OCI-LY7 (cell line): ENCODE measurements around the gene SMARCAL1. TPM values are rescaled to one million over a fixed set of nuclear protein-coding genes. Genes with fewer than 3 reads are reported as not detected.

Experiments
- BruUV-seq: library from RNA; stranded (reverse); fragments of 400-500 nt; replicated peaks from 2 replicates; lab custom pipeline; 2021; lab: Mats Ljungman, UMichigan
- CTCF ChIA-PET: fragments of 300-600 bp; sonication (Branson Sonifier 250); formaldehyde crosslinking; loops from one replicate; lab custom pipeline; 2022; ENCODE audit warnings: antibody characterized with exemption; ENCODE audit not compliant: unreplicated experiment; lab: Charles Lee
- POLR2A ChIA-PET: fragments of 300-600 bp; sonication (Branson Sonifier 250); formaldehyde crosslinking; loops from one replicate; lab custom pipeline; 2022; ENCODE audit warnings: antibody characterized with exemption; lab: Charles Lee
- DNase-seq: peaks from one replicate; pipeline ENCODE4 v3.0.0-alpha.2; 2015; ENCODE audit warnings: low spot score
- H2AFZ ChIP-seq: fragments of 200-600 bp; sonication (generic), shearing (Covaris generic); 2 replicates; pipeline ENCODE4 v1.6.1; 2014; ENCODE audit warnings: mild to moderate bottlenecking, antibody characterized with exemption, low read length, moderate library complexity
- H3K27ac ChIP-seq: fragments of 200-600 bp; sonication (generic); 2 replicates; pipeline ENCODE4 v1.5.1; 2014; ENCODE audit warnings: mixed run types, low read depth, mild to moderate bottlenecking, moderate library complexity, low read length, inconsistent platforms; ENCODE audit not compliant: poor library complexity, severe bottlenecking
- H3K36me3 ChIP-seq: fragments of 200-600 bp; sonication (generic); 2 replicates; pipeline ENCODE4 v1.6.1; 2014; ENCODE audit warnings: mild to moderate bottlenecking, antibody characterized with exemption, low read length, moderate library complexity, mixed read lengths; ENCODE audit not compliant: insufficient read depth
- H3K4me1 ChIP-seq: fragments of 200-600 bp; sonication (generic); 2 replicates; pipeline ENCODE4 v1.5.1; 2014; ENCODE audit warnings: mild to moderate bottlenecking, low read length; ENCODE audit not compliant: insufficient read depth, poor library complexity, severe bottlenecking
- H3K4me2 ChIP-seq: fragments of 200-600 bp; sonication (generic); 2 replicates; pipeline ENCODE4 v1.6.1; 2014; ENCODE audit warnings: mild to moderate bottlenecking, low read length
- H3K4me3 ChIP-seq: fragments of 200-600 bp; sonication (generic); 2 replicates; pipeline ENCODE4 v1.5.1; 2014; ENCODE audit warnings: mild to moderate bottlenecking, low read depth, low read length; ENCODE audit not compliant: poor library complexity, severe bottlenecking
- H3K79me2 ChIP-seq: fragments of 200-600 bp; sonication (generic); 2 replicates; pipeline ENCODE4 v1.6.1; 2016; ENCODE audit warnings: low read depth, mild to moderate bottlenecking, low read length, moderate library complexity, mixed read lengths; ENCODE audit not compliant: insufficient read depth
- H3K9me2 ChIP-seq: fragments of 200-600 bp; sonication (generic); 2 replicates; pipeline ENCODE4 v1.6.1; 2016; ENCODE audit warnings: mild to moderate bottlenecking, low read length, mixed read lengths; ENCODE audit not compliant: insufficient read depth
- H3K9me3 ChIP-seq: fragments of 200-600 bp; sonication (generic); 2 replicates; pipeline ENCODE4 v1.6.1; 2014; ENCODE audit warnings: mild to moderate bottlenecking, mixed run types, low read length, mixed read lengths
- H4K20me1 ChIP-seq: fragments of 200-600 bp; sonication (generic); 2 replicates; pipeline ENCODE4 v1.6.1; 2014; ENCODE audit warnings: mild to moderate bottlenecking, antibody characterized with exemption, low read length, moderate library complexity, mixed read lengths; ENCODE audit not compliant: insufficient read depth
- CTCF ChIP-seq: fragments of 200-600 bp; sonication (generic); conservative IDR thresholded peaks from 2 replicates; pipeline ENCODE4 v1.5.1; 2014; ENCODE audit warnings: mild to moderate bottlenecking, antibody characterized with exemption, low read length, moderate library complexity, mixed read lengths
- EZH2phosphoT487 ChIP-seq: fragments of 200-600 bp; sonication (generic); IDR thresholded peaks from 2 replicates; pipeline ENCODE4 v1.6.1; 2018; ENCODE audit warnings: low read depth, borderline replicate concordance, mild to moderate bottlenecking, mixed run types, antibody characterized with exemption, low read length, moderate library complexity, mixed read lengths
- intact Hi-C: fragments of 100-400 bp; cut with micrococcal nuclease; formaldehyde crosslinking; loops from one replicate; pipeline ENCODE4 v1.10.0; 2022; ENCODE audit not compliant: unreplicated experiment
- total RNA-seq, 2 experiments: library from RNA; depleted of rRNA in 1 of 2; stranded (reverse); fragments of >200 nt in 1 of 2; shearing (Covaris generic) in 1 of 2; gene quantifications; 2 replicates each; pipeline ENCODE4 v1.2.3, GENCODE V29; 2014 to 2022

The SMARCAL1 gene
- total RNA-seq, 2 experiments from 2014 or later: 12.2 to 26.1 TPM

GRCh38 chr2:216413882-216414281 lies 1.6 kb downstream of the SMARCAL1 start:
- H3K4me3 ChIP-seq: no peak overlapping the region

GRCh38 chr2:216414772-216415319 lies 2.6 kb downstream of the SMARCAL1 start:
- ChIA-PET CTCF (no interaction called here), POLR2A (interaction anchor here (0.7 to 1.4 kb wide), 4 partner anchors 10 to 65 kb away, joined by 3 to 5 read pairs (median 4); no protein-coding TSS in a partner anchor)
- no peak for TF ChIP-seq EZH2phosphoT487
- TF ChIP-seq CTCF: no peak
- Histone ChIP-seq H3K4me2 (no peak overlapping the region), H3K79me2 (no peaks in the 10 kb centered on the region; the same call in 1 of the 2 replicates), H4K20me1 (no peaks in the 10 kb centered on the region), H3K36me3 (peaks cover 11% of the 10 kb centered on the region), H2AFZ (no peak overlapping the region), H3K4me1 (peaks cover 26% of the 10 kb centered on the region), H3K9me2 (no peaks in the 10 kb centered on the region), H3K4me3 (no peak overlapping the region), H3K9me3 (no peaks in the 10 kb centered on the region), H3K27ac (no peak overlapping the region)
- no peak for DNase-seq
- BruUV-seq: no TSS peak
- intact Hi-C loops: no loop called here

More at GRCh38 chr2:216413882-216414281, 1.6 kb downstream of the SMARCAL1 start:
- peaks cover 26% of the 10 kb centered on the region for H3K4me1 ChIP-seq
- no peak overlapping the region for H3K4me2 ChIP-seq
- H3K9me3 ChIP-seq: no peaks in the 10 kb centered on the region
- H2AFZ ChIP-seq: no peak overlapping the region
- peaks cover 6% of the 10 kb centered on the region for H3K36me3 ChIP-seq
- no peak for DNase-seq
- no peaks in the 10 kb centered on the region for H4K20me1 ChIP-seq
- H3K27ac ChIP-seq: no peak overlapping the region
- POLR2A ChIA-PET: interaction anchor here (1.1 to 1.4 kb wide), 3 partner anchors 9 to 12 kb away, joined by 4 to 5 read pairs (median 4); no protein-coding TSS in a partner anchor
- intact Hi-C loops: loop anchor here (2.0 kb wide), 1 partner anchor 85 kb away; the partner anchor contains the start of gene RPL37A
- no peak for TF ChIP-seq CTCF
- TF ChIP-seq EZH2phosphoT487: no peak
- BruUV-seq: no TSS peak
- H3K9me2 ChIP-seq: no peaks in the 10 kb centered on the region
- no peaks in the 10 kb centered on the region; the same call in 1 of the 2 replicates for H3K79me2 ChIP-seq
- CTCF ChIA-PET: no interaction called here

GRCh38 chr2:216415541-216415940 lies 3.3 kb downstream of the SMARCAL1 start:
- Histone ChIP-seq H3K9me2 (no peaks in the 10 kb centered on the region), H3K79me2 (no peaks in the 10 kb centered on the region; the same call in 1 of the 2 replicates), H3K4me3 (no peak overlapping the region), H3K27ac (no peak overlapping the region), H3K9me3 (no peaks in the 10 kb centered on the region), H4K20me1 (no peaks in the 10 kb centered on the region), H3K36me3 (peaks cover 16% of the 10 kb centered on the region), H2AFZ (no peak overlapping the region), H3K4me1 (peaks cover 21% of the 10 kb centered on the region), H3K4me2 (no peak overlapping the region)
- POLR2A ChIA-PET: interaction anchor here (0.7 to 1.4 kb wide), 3 partner anchors 11 to 195 kb away, joined by 3 to 10 read pairs (median 4); no protein-coding TSS in a partner anchor
- intact Hi-C loops: no loop called here
- no peak for TF ChIP-seq EZH2phosphoT487
- no peak for TF ChIP-seq CTCF
- DNase-seq: no peak
- CTCF ChIA-PET: no interaction called here
- no TSS peak for BruUV-seq
